ENCODE data around the gene UFC1.

Gene UFC1

DNA sequence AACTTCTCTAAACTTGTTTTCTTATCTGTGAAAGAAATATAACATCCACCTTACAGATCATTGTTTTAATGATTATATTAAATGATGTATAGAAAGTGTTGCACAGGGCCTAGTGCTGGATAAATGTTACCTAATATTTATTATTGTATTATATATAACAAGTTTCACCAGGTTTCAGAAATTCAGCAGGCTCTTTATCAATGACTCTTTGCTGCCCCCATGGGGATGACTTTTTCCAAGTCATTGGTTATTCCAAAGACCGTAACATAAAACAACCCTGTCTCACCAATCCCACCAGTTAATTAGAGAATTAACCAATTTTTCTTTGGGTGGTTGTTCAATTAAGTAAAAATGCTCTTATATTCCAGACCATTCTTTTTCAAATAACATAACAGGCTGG lies 14.0 kb upstream of the UFC1 start:
- Histone ChIP-seq H3K27ac (no peak overlapping the region), H3K9me3 (ENCODE audit: severe bottlenecking) (no peaks in the 10 kb centered on the region), H3K4me3 (ENCODE audit: low read depth, low read length) (no peak overlapping the region), H3K27me3 (ENCODE audit: insufficient read depth, low read depth, severe bottlenecking) (no peaks in the 10 kb centered on the region), H3K36me3 (peaks cover 4% of the 10 kb centered on the region)
- DNase-seq, result peak; percentile 51
- peak; percentile 51 for TF ChIP-seq CTCF (IDR thresholded peaks at IDR 0.05; ENCODE audit: low read depth, low read length)

DNA sequence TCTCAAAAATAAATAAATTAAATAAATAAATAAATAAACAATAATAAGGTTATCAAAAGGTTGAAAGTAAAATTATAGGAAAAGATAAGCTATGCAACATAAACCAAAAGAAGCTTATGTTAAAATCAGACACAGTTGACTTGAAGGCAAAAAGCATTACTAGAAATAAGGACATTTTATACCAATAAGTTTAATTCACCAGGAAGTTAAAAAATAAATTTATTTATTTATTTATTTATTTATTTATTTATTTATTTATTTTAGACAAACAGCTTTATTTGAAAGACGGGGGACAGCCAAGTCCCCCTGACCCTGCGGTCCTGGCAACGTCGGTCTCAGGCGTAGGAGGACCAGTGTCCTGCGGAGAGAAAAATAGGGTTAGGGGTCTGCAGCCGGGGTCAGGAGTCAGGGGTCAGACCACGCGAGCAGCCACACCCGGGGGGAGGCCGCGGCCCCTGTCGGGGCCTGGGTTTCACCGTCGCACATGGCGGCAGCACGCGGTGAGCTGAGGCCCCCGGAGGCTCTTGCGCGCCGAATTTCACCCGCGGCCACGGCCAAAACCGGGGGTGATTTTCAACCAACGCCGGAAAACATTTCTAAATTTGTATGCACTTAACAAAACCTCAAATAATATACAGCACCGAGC lies 12.9 kb upstream of the UFC1 start:
- no peak for TF ChIP-seq CTCF (IDR thresholded peaks at IDR 0.05; ENCODE audit: low read depth, low read length)
- no peak overlapping the region for H3K27ac ChIP-seq
- H3K36me3 ChIP-seq, result no peaks in the 10 kb centered on the region
- DNase-seq, result no peak
- no peaks in the 10 kb centered on the region for H3K27me3 ChIP-seq (ENCODE audit: insufficient read depth, low read depth, severe bottlenecking)
- no peaks in the 10 kb centered on the region for H3K9me3 ChIP-seq (ENCODE audit: severe bottlenecking)
- H3K4me3 ChIP-seq (ENCODE audit: low read depth, low read length), result no peak overlapping the region

- Histone ChIP-seq H3K27ac (no peak overlapping the region), H3K36me3 (no peaks in the 10 kb centered on the region), H3K9me3 (ENCODE audit: severe bottlenecking) (no peaks in the 10 kb centered on the region), H3K4me3 (ENCODE audit: low read depth, low read length) (no peak overlapping the region), H3K27me3 (ENCODE audit: insufficient read depth, low read depth, severe bottlenecking) (no peaks in the 10 kb centered on the region)
- DNase-seq, result no peak
- TF ChIP-seq CTCF (IDR thresholded peaks at IDR 0.05; ENCODE audit: low read depth, low read length), result no peak
These were observed 7.9 kb upstream of the UFC1 start for GRCh38 chr1:161145832-161146231.

DNA sequence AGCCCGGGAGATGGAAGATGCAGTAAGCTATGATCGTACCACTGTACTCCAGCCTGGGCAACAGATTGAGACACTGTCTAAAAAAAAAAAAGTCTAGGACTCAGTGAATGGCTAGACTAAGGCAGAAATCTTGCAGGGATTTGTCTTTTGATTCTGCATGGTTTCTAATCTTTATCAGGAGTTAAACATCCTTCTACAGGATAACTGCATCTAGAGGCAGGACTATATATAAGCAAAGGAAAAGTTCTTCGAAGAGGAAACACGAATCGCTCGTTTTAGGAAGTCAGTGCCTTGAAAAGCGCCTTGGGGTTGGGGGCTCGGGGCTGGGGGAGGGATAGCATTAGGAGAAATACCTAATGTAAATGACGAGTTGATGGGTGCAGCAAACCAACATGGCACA lies 602 bp upstream of the UFC1 start:
- Histone ChIP-seq H3K36me3 (peaks cover 18% of the 10 kb centered on the region), H3K27ac (peak overlapping the region; percentile 99)
- TF ChIP-seq CTCF (IDR thresholded peaks at IDR 0.05; ENCODE audit: low read depth, low read length), result no peak

DNA sequence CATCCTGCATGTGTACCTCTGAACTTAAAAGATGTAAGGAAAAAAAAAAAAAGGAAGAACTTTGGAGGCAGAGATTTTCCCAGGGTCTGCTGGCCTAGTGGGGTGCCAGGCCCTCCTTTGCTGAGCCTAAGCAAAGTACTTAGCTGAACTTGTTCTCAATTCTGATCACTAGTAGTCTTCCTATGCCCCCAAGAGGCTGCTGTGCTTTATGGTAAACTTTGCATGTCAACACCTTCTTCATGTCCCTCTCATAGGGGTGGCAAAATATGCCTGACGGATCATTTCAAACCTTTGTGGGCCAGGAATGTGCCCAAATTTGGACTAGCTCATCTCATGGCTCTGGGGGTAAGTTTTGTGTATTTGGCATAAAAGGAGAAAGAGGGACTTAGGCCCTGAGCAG lies 4.1 kb downstream of the UFC1 start:
- no peaks in the 10 kb centered on the region for H3K9me3 ChIP-seq (ENCODE audit: severe bottlenecking)
- H3K27ac ChIP-seq, result no peak overlapping the region
- DNase-seq, result no peak
- peaks cover 47% of the 10 kb centered on the region for H3K36me3 ChIP-seq
- H3K27me3 ChIP-seq (ENCODE audit: insufficient read depth, low read depth, severe bottlenecking), result no peaks in the 10 kb centered on the region
- H3K4me3 ChIP-seq (ENCODE audit: low read depth, low read length), result no peak overlapping the region
- TF ChIP-seq CTCF (IDR thresholded peaks at IDR 0.05; ENCODE audit: low read depth, low read length), result no peak

More for the DNA sequence above, 602 bp upstream of the UFC1 start:
- DNase-seq, result no peak
- Histone ChIP-seq H3K4me3 (ENCODE audit: low read depth, low read length) (peak overlapping the region; percentile 85), H3K27me3 (ENCODE audit: insufficient read depth, low read depth, severe bottlenecking) (no peaks in the 10 kb centered on the region), H3K9me3 (ENCODE audit: severe bottlenecking) (no peaks in the 10 kb centered on the region)

Data from WERI-Rb-1 (cell line).